ENCODE results near the gene ANP32E. TPM values are rescaled to one million over a fixed set of nuclear protein-coding genes. Genes with fewer than 3 reads are reported as not detected.

Gene ANP32E
- total and polyA plus RNA-seq, 4 donors: 8.8 to 41.5 (median 25.6) TPM

GRCh38 chr1:150259758-150260669 is 24.1 kb upstream of the ANP32E start:
- peaks cover 0 to 9% (median 6%) of the 10 kb centered on the region in 4 donors for H3K36me3 ChIP-seq (ENCODE audit: control insufficient read depth in 4 of 4, insufficient read depth in 3 of 4, low read depth in 1 of 4, low read length in 3 of 4)
- H3K4me3 ChIP-seq (ENCODE audit: low read depth in 1 of 3, low read length in 3 of 3): peak overlapping the region in 1 of 3 donors; percentile 11
- no peaks in the 10 kb centered on the region for H3K9me3 ChIP-seq (ENCODE audit: control insufficient read depth in 4 of 4, low read length in 3 of 4)
- peaks cover 13 to 60% (median 57%) of the 10 kb centered on the region in 4 donors for H3K4me1 ChIP-seq (ENCODE audit: control insufficient read depth in 4 of 4, insufficient read depth in 4 of 4, low read length in 3 of 4)
- peak overlapping the region in 1 of 2 donors; percentile 50 for H3K9ac ChIP-seq (ENCODE audit: low read depth in 1 of 2, low read length in 2 of 2)
- TF ChIP-seq YY1 (IDR thresholded peaks at IDR 0.05) (no peak), JUND (IDR thresholded peaks at IDR 0.05) (no peak), SP1 (IDR thresholded peaks at IDR 0.05) (peak; percentile 58), ATF3 (IDR thresholded peaks at IDR 0.05) (no peak), HNF4A (conservative IDR thresholded peaks at IDR 0.05) (peak; percentile 35 to 49), RXRA (IDR thresholded peaks at IDR 0.05) (peak; percentile 50 to 72), GABPA (IDR thresholded peaks at IDR 0.05 in 1 of 2, conservative IDR thresholded peaks at IDR 0.05 in 1 of 2) (peak in 1 of 2 donors; percentile 44)
- TF ChIP-seq, protein P1, sequence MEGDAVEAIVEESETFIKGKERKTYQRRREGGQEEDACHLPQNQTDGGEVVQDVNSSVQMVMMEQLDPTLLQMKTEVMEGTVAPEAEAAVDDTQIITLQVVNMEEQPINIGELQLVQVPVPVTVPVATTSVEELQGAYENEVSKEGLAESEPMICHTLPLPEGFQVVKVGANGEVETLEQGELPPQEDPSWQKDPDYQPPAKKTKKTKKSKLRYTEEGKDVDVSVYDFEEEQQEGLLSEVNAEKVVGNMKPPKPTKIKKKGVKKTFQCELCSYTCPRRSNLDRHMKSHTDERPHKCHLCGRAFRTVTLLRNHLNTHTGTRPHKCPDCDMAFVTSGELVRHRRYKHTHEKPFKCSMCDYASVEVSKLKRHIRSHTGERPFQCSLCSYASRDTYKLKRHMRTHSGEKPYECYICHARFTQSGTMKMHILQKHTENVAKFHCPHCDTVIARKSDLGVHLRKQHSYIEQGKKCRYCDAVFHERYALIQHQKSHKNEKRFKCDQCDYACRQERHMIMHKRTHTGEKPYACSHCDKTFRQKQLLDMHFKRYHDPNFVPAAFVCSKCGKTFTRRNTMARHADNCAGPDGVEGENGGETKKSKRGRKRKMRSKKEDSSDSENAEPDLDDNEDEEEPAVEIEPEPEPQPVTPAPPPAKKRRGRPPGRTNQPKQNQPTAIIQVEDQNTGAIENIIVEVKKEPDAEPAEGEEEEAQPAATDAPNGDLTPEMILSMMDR (IDR thresholded peaks at IDR 0.05; ENCODE audit: low read depth, low read length, missing input control): no peak
- peak overlapping the region; percentile 45 to 58 for H3K27ac ChIP-seq (ENCODE audit: low read depth in 1 of 2, low read length in 2 of 2)
- 12% methylated on average over 11 of the region's 11 CpGs for WGBS
- no peaks in the 10 kb centered on the region for H3K27me3 ChIP-seq (ENCODE audit: control insufficient read depth in 4 of 4, insufficient read depth in 4 of 4, low read length in 3 of 4)
- peak; percentile 67 for DNase-seq (ENCODE audit: low spot score)

GRCh38 chr1:150259217-150259616 is 23.3 kb upstream of the ANP32E start:
- no peak overlapping the region for H3K9ac ChIP-seq (ENCODE audit: low read depth in 1 of 2, low read length in 2 of 2)
- no peak for TF ChIP-seq HNF4G (IDR thresholded peaks at IDR 0.05)
- no peak for TF ChIP-seq RXRA (IDR thresholded peaks at IDR 0.05)
- TF ChIP-seq ATF3 (IDR thresholded peaks at IDR 0.05): no peak
- TF ChIP-seq, protein P2, sequence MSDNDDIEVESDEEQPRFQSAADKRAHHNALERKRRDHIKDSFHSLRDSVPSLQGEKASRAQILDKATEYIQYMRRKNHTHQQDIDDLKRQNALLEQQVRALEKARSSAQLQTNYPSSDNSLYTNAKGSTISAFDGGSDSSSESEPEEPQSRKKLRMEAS (IDR thresholded peaks at IDR 0.05): no peak
- no peak for TF ChIP-seq ZBTB33 (IDR thresholded peaks at IDR 0.05)
- no peak for TF ChIP-seq NR2F2 (IDR thresholded peaks at IDR 0.05)
- TF ChIP-seq, protein P1 (IDR thresholded peaks at IDR 0.05; ENCODE audit: low read depth, low read length, missing input control): no peak
- TF ChIP-seq YY1 (IDR thresholded peaks at IDR 0.05): no peak
- TF ChIP-seq TAF1 (conservative IDR thresholded peaks at IDR 0.05): no peak
- no peak for TF ChIP-seq FOXA2 (IDR thresholded peaks at IDR 0.05)
- no peak for TF ChIP-seq GABPA (IDR thresholded peaks at IDR 0.05 in 1 of 2, conservative IDR thresholded peaks at IDR 0.05 in 1 of 2)
- TF ChIP-seq SP1 (IDR thresholded peaks at IDR 0.05): no peak
- no peak for TF ChIP-seq RAD21 (IDR thresholded peaks at IDR 0.05)
- no peak for TF ChIP-seq HNF4A (conservative IDR thresholded peaks at IDR 0.05)
- no peak for TF ChIP-seq EGR1 (IDR thresholded peaks at IDR 0.05; ENCODE audit: low read depth in 2 of 2)
- no peak for TF ChIP-seq JUND (IDR thresholded peaks at IDR 0.05)
- TF ChIP-seq REST (IDR thresholded peaks at IDR 0.05): no peak
- no peak for TF ChIP-seq FOXA1 (IDR thresholded peaks at IDR 0.05)
- H3K36me3 ChIP-seq (ENCODE audit: control insufficient read depth in 4 of 4, insufficient read depth in 3 of 4, low read depth in 1 of 4, low read length in 3 of 4): peaks cover 0 to 2% (median 0%) of the 10 kb centered on the region in 4 donors
- no peak overlapping the region for H3K4me3 ChIP-seq (ENCODE audit: low read depth in 1 of 3, low read length in 3 of 3)
- WGBS: 34% methylated on average over 4 of the region's 4 CpGs
- no peaks in the 10 kb centered on the region for H3K27me3 ChIP-seq (ENCODE audit: control insufficient read depth in 4 of 4, insufficient read depth in 4 of 4, low read length in 3 of 4)
- H3K9me3 ChIP-seq (ENCODE audit: control insufficient read depth in 4 of 4, low read length in 3 of 4): no peaks in the 10 kb centered on the region
- no peak for DNase-seq (ENCODE audit: low spot score)
- no peak overlapping the region for H3K27ac ChIP-seq (ENCODE audit: low read depth in 1 of 2, low read length in 2 of 2)
- peaks cover 13 to 60% (median 57%) of the 10 kb centered on the region in 4 donors for H3K4me1 ChIP-seq (ENCODE audit: control insufficient read depth in 4 of 4, insufficient read depth in 4 of 4, low read length in 3 of 4)

All from liver (tissue), 9 donors.